Measurements from ENCODE around the gene THEMIS2.

DNA sequence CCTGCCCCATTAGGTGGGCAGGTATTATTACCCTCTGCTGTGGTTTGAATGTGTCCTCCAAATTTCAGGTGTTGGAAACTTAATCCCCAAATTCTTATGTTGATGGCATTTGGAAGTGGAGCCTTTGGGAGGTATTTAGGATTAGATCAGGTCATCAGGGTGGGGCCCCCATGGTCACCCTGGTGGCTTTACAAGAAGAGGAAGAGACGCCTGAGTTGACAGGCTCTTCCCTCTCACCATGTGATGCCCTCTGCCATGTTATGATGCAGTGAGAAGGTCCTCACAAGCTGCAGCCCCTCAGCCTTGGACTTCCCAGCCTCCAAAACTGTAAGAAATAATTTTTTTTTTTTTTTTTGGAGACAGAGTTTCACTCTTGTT, 8.8 kb upstream of the THEMIS2 start:
- TF ChIP-seq, protein P1, sequence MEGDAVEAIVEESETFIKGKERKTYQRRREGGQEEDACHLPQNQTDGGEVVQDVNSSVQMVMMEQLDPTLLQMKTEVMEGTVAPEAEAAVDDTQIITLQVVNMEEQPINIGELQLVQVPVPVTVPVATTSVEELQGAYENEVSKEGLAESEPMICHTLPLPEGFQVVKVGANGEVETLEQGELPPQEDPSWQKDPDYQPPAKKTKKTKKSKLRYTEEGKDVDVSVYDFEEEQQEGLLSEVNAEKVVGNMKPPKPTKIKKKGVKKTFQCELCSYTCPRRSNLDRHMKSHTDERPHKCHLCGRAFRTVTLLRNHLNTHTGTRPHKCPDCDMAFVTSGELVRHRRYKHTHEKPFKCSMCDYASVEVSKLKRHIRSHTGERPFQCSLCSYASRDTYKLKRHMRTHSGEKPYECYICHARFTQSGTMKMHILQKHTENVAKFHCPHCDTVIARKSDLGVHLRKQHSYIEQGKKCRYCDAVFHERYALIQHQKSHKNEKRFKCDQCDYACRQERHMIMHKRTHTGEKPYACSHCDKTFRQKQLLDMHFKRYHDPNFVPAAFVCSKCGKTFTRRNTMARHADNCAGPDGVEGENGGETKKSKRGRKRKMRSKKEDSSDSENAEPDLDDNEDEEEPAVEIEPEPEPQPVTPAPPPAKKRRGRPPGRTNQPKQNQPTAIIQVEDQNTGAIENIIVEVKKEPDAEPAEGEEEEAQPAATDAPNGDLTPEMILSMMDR (conservative IDR thresholded peaks at IDR 0.05; ENCODE audit: low read depth, low read length) = no peak
- TF ChIP-seq EZH2 (IDR thresholded peaks at IDR 0.05; ENCODE audit: borderline replicate concordance, low read depth, low read length, poor library complexity, severe bottlenecking) = no peak
